ENCODE measurements around the gene CMTM4.
"Not testable (repeated sequence)": the region's sequence is repeated elsewhere in the genome, so short reads cannot be mapped to it uniquely, and the experiment has no call there.

CMTM4 gene

GRCh38 chr16:66580605-66581209, 115.8 kb downstream of the CMTM4 start:
- in situ Hi-C loops (cut with HindIII; ENCODE audit: low pct_unique_long_range_greater_than_20kb, low sequenced_read_pairs), result no loop called here

GRCh38 chr16:66578651-66579531, 117.7 kb downstream of the CMTM4 start, which contains the start of gene CMTM2:
Gene CMTM2 (plus strand): TSS chr16:66579463. CDS start chr16:66579608, 145 bp downstream.
- in situ Hi-C loops (cut with HindIII; ENCODE audit: low pct_unique_long_range_greater_than_20kb, low sequenced_read_pairs), result no loop called here
- TF ChIP-seq JUND (IDR thresholded peaks at IDR 0.05; ENCODE audit: low read depth), result no peak
- no peak for DNase-seq (ENCODE audit: low read depth in 1 of 2, low spot score in 1 of 2)

More at GRCh38 chr16:66580605-66581209, 115.8 kb downstream of the CMTM4 start:
- peak; percentile 72 to 84 for DNase-seq (ENCODE audit: low read depth in 1 of 2, low spot score in 1 of 2)
- no peak for TF ChIP-seq JUND (IDR thresholded peaks at IDR 0.05; ENCODE audit: low read depth)

GRCh38 chr16:66576296-66576695, 120.2 kb downstream of the CMTM4 start:
- in situ Hi-C loops (cut with HindIII; ENCODE audit: low pct_unique_long_range_greater_than_20kb, low sequenced_read_pairs), result no loop called here
- no peak for TF ChIP-seq JUND (IDR thresholded peaks at IDR 0.05; ENCODE audit: low read depth)
- DNase-seq (ENCODE audit: low read depth in 1 of 2, low spot score in 1 of 2), result no peak

- in situ Hi-C loops (cut with HindIII; ENCODE audit: low pct_unique_long_range_greater_than_20kb, low sequenced_read_pairs), result no loop called here
- TF ChIP-seq JUND (IDR thresholded peaks at IDR 0.05; ENCODE audit: low read depth), result no peak
- DNase-seq (ENCODE audit: low read depth in 1 of 2, low spot score in 1 of 2), result no peak
Observed at GRCh38 chr16:66575060-66575459, 121.5 kb downstream of the CMTM4 start.

- in situ Hi-C loops (cut with HindIII; ENCODE audit: low pct_unique_long_range_greater_than_20kb, low sequenced_read_pairs), result no loop called here
- no peak for TF ChIP-seq JUND (IDR thresholded peaks at IDR 0.05; ENCODE audit: low read depth)
- DNase-seq (ENCODE audit: low read depth in 1 of 2, low spot score in 1 of 2), result no peak
Observed at GRCh38 chr16:66574531-66574930, 122.0 kb downstream of the CMTM4 start.

- no peak for DNase-seq (ENCODE audit: low read depth in 1 of 2, low spot score in 1 of 2)
- in situ Hi-C loops (cut with HindIII; ENCODE audit: low pct_unique_long_range_greater_than_20kb, low sequenced_read_pairs), result no loop called here
- no peak for TF ChIP-seq JUND (IDR thresholded peaks at IDR 0.05; ENCODE audit: low read depth)
Observed at GRCh38 chr16:66574081-66574480, 122.5 kb downstream of the CMTM4 start.

GRCh38 chr16:66572356-66572755, 124.2 kb downstream of the CMTM4 start:
- in situ Hi-C loops (cut with HindIII; ENCODE audit: low pct_unique_long_range_greater_than_20kb, low sequenced_read_pairs), result no loop called here
- DNase-seq (ENCODE audit: low read depth in 1 of 2, low spot score in 1 of 2), result no peak
- TF ChIP-seq JUND (IDR thresholded peaks at IDR 0.05; ENCODE audit: low read depth), result no peak

GRCh38 chr16:66569827-66570405, 126.6 kb downstream of the CMTM4 start:
- in situ Hi-C loops (cut with HindIII; ENCODE audit: low pct_unique_long_range_greater_than_20kb, low sequenced_read_pairs), result no loop called here
- no peak for TF ChIP-seq JUND (IDR thresholded peaks at IDR 0.05; ENCODE audit: low read depth)
- DNase-seq (ENCODE audit: low read depth in 1 of 2, low spot score in 1 of 2), result no peak

GRCh38 chr16:66569131-66569530, 127.4 kb downstream of the CMTM4 start:
- in situ Hi-C loops (cut with HindIII; ENCODE audit: low pct_unique_long_range_greater_than_20kb, low sequenced_read_pairs), result no loop called here
- no peak for TF ChIP-seq JUND (IDR thresholded peaks at IDR 0.05; ENCODE audit: low read depth)
- DNase-seq (ENCODE audit: low read depth in 1 of 2, low spot score in 1 of 2), result no peak

- no peak for DNase-seq (ENCODE audit: low read depth in 1 of 2, low spot score in 1 of 2)
- no peak for TF ChIP-seq JUND (IDR thresholded peaks at IDR 0.05; ENCODE audit: low read depth)
- in situ Hi-C loops (cut with HindIII; ENCODE audit: low pct_unique_long_range_greater_than_20kb, low sequenced_read_pairs), result no loop called here
Observed at GRCh38 chr16:66568355-66568754, 128.2 kb downstream of the CMTM4 start.

- in situ Hi-C loops (cut with HindIII; ENCODE audit: low pct_unique_long_range_greater_than_20kb, low sequenced_read_pairs); DNase-seq (ENCODE audit: low read depth in 1 of 2, low spot score in 1 of 2): not testable (repeated sequence)
Observed at GRCh38 chr16:66567270-66567669, 129.3 kb downstream of the CMTM4 start.

GRCh38 chr16:66566051-66566901, 130.3 kb downstream of the CMTM4 start, which contains the start of gene CMTM1:
Gene CMTM1 (plus strand): TSS chr16:66566439. CDS start chr16:66566514, 75 bp downstream.
- no peak for DNase-seq (ENCODE audit: low read depth in 1 of 2, low spot score in 1 of 2)
- TF ChIP-seq JUND (IDR thresholded peaks at IDR 0.05; ENCODE audit: low read depth), result no peak
- in situ Hi-C loops (cut with HindIII; ENCODE audit: low pct_unique_long_range_greater_than_20kb, low sequenced_read_pairs), result no loop called here

Measured in T47D (cell line).